RWPE1 (cell line): ENCODE data around the gene ACACB.

ENCODE experiments used
- CTCF ChIA-PET: fragments of 350-600 bp; sonication (Branson Sonifier 250); formaldehyde crosslinking; extraction: SDS; loops from one replicate; lab custom pipeline; 2021; lab: Yijun Ruan, JAX
- POLR2A ChIA-PET: fragments of 400-600 bp; formaldehyde crosslinking; extraction: SDS; loops from one replicate; lab custom pipeline; 2020; ENCODE audit warnings: antibody characterized with exemption; ENCODE audit not compliant: low non-redundant PET; lab: Yijun Ruan, JAX
- DNase-seq: peaks from one replicate; pipeline ENCODE4 v3.0.0; 2012; ENCODE audit warnings: low spot score
- H3K27ac ChIP-seq: fragments of 450-650 bp; 2 replicates; pipeline ENCODE4 v1.5.1; 2017
- TF ChIP-seq, protein P1 (sequence below): fragments of 450-650 bp; conservative IDR thresholded peaks from 2 replicates; pipeline ENCODE4 v1.5.1; 2017; ENCODE audit warnings: low read depth, mild to moderate bottlenecking

Gene ACACB

DNA sequence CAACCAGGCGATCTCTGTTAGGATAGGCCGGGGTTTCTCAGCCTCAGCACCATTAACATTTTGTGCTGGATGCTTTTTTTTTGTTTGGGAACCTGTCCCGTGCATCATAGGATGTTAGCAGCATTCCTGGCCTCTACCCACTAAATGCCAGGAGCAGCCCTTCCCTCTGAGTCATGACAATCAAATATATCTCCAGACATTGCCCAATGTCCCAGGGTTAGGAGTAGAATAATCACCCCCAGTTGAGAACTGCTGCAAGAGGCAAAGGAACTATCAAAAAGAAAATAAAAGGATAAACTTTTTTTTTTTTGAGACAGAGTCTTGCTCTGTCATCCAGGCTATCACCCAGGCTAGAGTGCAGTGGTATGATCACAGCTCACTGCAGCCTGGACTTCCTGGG, 76.0 kb downstream of the ACACB start:
- CTCF ChIA-PET, result no interaction called here
- POLR2A ChIA-PET, result no interaction called here
- H3K27ac ChIP-seq, result peak overlapping the region; percentile 87
- TF ChIP-seq, protein P1, sequence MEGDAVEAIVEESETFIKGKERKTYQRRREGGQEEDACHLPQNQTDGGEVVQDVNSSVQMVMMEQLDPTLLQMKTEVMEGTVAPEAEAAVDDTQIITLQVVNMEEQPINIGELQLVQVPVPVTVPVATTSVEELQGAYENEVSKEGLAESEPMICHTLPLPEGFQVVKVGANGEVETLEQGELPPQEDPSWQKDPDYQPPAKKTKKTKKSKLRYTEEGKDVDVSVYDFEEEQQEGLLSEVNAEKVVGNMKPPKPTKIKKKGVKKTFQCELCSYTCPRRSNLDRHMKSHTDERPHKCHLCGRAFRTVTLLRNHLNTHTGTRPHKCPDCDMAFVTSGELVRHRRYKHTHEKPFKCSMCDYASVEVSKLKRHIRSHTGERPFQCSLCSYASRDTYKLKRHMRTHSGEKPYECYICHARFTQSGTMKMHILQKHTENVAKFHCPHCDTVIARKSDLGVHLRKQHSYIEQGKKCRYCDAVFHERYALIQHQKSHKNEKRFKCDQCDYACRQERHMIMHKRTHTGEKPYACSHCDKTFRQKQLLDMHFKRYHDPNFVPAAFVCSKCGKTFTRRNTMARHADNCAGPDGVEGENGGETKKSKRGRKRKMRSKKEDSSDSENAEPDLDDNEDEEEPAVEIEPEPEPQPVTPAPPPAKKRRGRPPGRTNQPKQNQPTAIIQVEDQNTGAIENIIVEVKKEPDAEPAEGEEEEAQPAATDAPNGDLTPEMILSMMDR, result no peak
- peak; percentile 93 for DNase-seq

DNA sequence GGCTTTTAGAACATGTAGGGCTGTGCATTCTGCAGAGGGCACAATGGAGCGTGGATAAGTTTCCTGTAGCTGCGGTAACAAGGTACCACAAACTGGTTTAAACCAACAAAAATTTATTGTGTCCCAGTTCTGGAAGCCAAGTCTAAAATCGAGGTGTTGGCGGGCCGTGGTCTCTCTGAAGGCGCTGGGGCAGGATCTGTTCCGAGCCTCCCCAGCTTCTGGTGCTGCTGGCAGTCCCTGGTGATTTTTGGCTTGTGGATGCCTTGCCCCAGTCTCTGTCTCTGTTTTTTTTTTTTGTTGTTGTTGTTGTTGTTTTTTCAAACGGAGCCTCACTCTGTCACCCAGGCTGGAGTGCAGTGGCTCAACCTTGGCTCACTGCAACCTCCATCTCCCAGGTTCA, 77.5 kb downstream of the ACACB start:
- DNase-seq, result no peak
- TF ChIP-seq, protein P1, result no peak
- H3K27ac ChIP-seq, result peak overlapping the region; percentile 87
- ChIA-PET CTCF (interaction anchor here (0.6 kb wide), 1 partner anchor 572 kb away, joined by 4 read pairs; no protein-coding TSS in a partner anchor), POLR2A (no interaction called here)

DNA sequence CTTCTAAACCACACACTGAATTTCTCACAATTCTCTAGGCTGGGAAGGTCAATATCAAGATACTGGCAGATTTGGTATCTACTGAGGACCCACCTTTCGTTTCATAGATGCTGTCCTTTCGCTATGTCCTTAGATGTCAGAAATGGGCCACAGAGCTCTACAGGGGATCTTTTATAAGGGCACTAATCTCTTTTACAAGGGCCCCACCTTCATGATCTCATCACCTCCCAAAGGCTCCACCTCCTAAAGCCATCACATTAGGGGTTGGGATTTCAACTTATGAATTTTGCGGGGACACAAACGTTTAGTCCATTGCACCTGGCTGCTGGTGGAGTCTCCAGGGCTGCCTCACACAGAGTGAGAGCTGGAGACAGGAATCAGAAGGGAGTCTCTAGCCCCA, 79.9 kb downstream of the ACACB start:
- DNase-seq, result no peak
- ChIA-PET POLR2A (interaction anchor here (0.5 kb wide), 1 partner anchor 346 kb away, joined by 9 read pairs; no protein-coding TSS in a partner anchor), CTCF (interaction anchor here (1.4 kb wide), 1 partner anchor 84 kb away, joined by 4 read pairs; no protein-coding TSS in a partner anchor)
- TF ChIP-seq, protein P1, result no peak
- no peak overlapping the region; the same call in 1 of the 2 replicates for H3K27ac ChIP-seq

DNA sequence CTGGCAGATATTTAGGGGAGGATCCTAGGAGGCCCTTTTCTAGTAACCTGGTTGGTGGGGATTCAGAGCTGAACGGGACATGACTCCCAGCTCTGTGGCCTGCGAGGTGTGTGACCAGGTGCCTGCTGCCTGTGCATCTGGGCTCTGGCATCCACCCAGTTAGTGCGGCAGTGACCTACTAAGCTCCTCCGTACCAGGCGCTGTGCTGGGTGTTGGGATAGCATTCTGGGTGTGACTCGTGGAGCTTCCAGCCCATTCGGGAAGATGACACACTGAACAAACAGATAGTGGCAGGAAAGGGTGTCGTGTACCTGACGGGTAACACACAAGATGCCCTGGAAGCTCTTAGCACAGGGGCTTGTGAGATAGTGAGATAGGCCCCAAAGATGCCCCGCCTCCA, 80.9 kb downstream of the ACACB start:
- DNase-seq, result no peak
- H3K27ac ChIP-seq, result peak overlapping the region; percentile 95
- TF ChIP-seq, protein P1, result no peak
- ChIA-PET POLR2A (no interaction called here), CTCF (interaction anchor here (1.4 kb wide), 1 partner anchor 85 kb away, joined by 4 read pairs; no protein-coding TSS in a partner anchor)

- CTCF ChIA-PET, result interaction anchor here (0.7 kb wide), 1 partner anchor 93 kb away, joined by 7 read pairs; no protein-coding TSS in a partner anchor
- TF ChIP-seq, protein P1, result no peak
- DNase-seq, result no peak
- POLR2A ChIA-PET, result no interaction called here
- H3K27ac ChIP-seq, result peak overlapping the region; percentile 95
Observed at GRCh38 chr12:109199324-109199723, 82.9 kb downstream of the ACACB start.

DNA sequence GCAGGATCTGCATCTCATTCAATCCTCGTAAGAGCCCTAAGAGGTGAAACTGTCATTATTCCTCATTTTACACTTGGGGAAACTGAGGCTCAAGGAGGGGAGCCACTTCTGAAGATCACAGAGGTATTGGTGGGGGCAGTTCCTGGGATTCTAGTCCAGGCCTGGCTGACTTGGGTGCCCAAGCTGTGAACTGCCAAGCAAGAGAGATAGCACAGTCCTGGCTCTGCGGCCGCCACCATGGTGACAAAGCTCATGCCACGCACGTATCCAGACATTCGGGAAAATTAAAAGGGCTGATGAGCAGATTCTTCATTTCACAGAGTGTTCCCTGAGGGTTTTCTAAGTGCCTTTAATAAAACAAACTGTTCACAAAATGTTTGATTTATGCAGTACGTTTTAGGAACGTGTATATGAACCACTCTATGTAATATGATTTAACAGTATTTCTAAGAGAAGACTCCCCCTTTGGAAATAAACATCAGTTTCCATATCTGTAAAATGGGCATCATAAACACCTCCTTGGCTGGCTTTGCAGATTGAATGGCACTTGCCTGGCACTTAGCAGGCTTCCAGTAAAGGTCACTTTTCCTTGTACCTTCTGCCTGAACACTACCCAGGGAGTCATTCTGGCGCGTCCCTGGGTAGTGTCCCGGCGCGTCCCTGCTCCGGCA, 84.6 kb downstream of the ACACB start:
- CTCF ChIA-PET, result no interaction called here
- no peak for DNase-seq
- POLR2A ChIA-PET, result no interaction called here
- TF ChIP-seq, protein P1, result no peak
- H3K27ac ChIP-seq, result peak overlapping the region; percentile 47
